HG03060 (cell line): ENCODE data around the gene ORC4.
"Not testable (repeated sequence)": the region's sequence is repeated elsewhere in the genome, so short reads cannot be mapped to it uniquely, and the experiment has no call there.

Experiments
- ATAC-seq: cut with Tn5 transposase; IDR thresholded peaks from one replicate; pipeline ENCODE4 v1.9.1; 2021; ENCODE audit warnings: low read depth, moderate number of reproducible peaks; ENCODE audit not compliant: unreplicated experiment

ORC4 gene

GRCh38 chr2:148021059-148021861, 723 bp upstream of the ORC4 start, which contains the start of gene MBD5:
Gene MBD5 (plus strand): TSS chr2:148021091.
- peak; percentile 8 for ATAC-seq

GRCh38 chr2:148014616-148015015, 5.9 kb downstream of the ORC4 start:
- no peak for ATAC-seq

- no peak for ATAC-seq
These were observed 6.7 kb downstream of the ORC4 start for GRCh38 chr2:148013876-148014275.

- not testable (repeated sequence) for ATAC-seq
These were observed 12.1 kb downstream of the ORC4 start for GRCh38 chr2:148008411-148008810.

- ATAC-seq: no peak
These were observed 13.2 kb downstream of the ORC4 start for GRCh38 chr2:148007219-148007900.

GRCh38 chr2:148006249-148007007, 14.1 kb downstream of the ORC4 start:
- no peak for ATAC-seq

GRCh38 chr2:148002420-148002819, 18.1 kb downstream of the ORC4 start:
- not testable (repeated sequence) for ATAC-seq

- no peak for ATAC-seq
These were observed 20.4 kb downstream of the ORC4 start for GRCh38 chr2:148000095-148000494.

- ATAC-seq: no peak
These were observed 21.4 kb downstream of the ORC4 start for GRCh38 chr2:147999126-147999525.

GRCh38 chr2:147998203-147998602, 22.3 kb downstream of the ORC4 start:
- ATAC-seq: no peak

- no peak for ATAC-seq
These were observed 23.7 kb downstream of the ORC4 start for GRCh38 chr2:147996828-147997227.

GRCh38 chr2:147994965-147995364, 25.6 kb downstream of the ORC4 start:
- ATAC-seq: not testable (repeated sequence)

- ATAC-seq: peak; percentile 81
These were observed 30.6 kb downstream of the ORC4 start for GRCh38 chr2:147989809-147990403.

- no peak for ATAC-seq
These were observed 31.4 kb downstream of the ORC4 start for GRCh38 chr2:147989102-147989501.

- ATAC-seq: no peak
These were observed 39.5 kb downstream of the ORC4 start for GRCh38 chr2:147980940-147981528.

- ATAC-seq: no peak
These were observed 42.9 kb downstream of the ORC4 start for GRCh38 chr2:147977679-147978078.

- ATAC-seq: no peak
These were observed 44.4 kb downstream of the ORC4 start for GRCh38 chr2:147976102-147976501.

GRCh38 chr2:147968571-147968970, 52.0 kb downstream of the ORC4 start:
- ATAC-seq: no peak

GRCh38 chr2:147952118-147952517, 68.4 kb downstream of the ORC4 start:
- no peak for ATAC-seq

- no peak for ATAC-seq
These were observed 74.9 kb downstream of the ORC4 start for GRCh38 chr2:147945660-147946059.
